Neural cell (in vitro differentiated cells): ENCODE data around the gene PIK3R6. TPM values are rescaled to one million over a fixed set of nuclear protein-coding genes. Genes with fewer than 3 reads are reported as not detected.

Experiments
- H2AFZ ChIP-seq: fragments of 200-600, 300-800 bp; sonication (generic), shearing (Covaris generic); 2 replicates; pipeline ENCODE4 v1.6.0; 2014; ENCODE audit warnings: low read depth, mild to moderate bottlenecking, antibody characterized with exemption, low read length, moderate library complexity
- H3F3A ChIP-seq: fragments of 200-600 bp; shearing (Covaris generic); 2 replicates; pipeline ENCODE4 v1.6.1; 2016; ENCODE audit warnings: mild to moderate bottlenecking, moderate library complexity, mixed read lengths, antibody characterized with exemption, low read length; ENCODE audit not compliant: insufficient read depth, poor library complexity, severe bottlenecking
- H3K27ac ChIP-seq: fragments of 200-600, 300-800 bp; sonication (generic), shearing (Covaris generic); 2 replicates; pipeline ENCODE4 v1.5.1; 2014; ENCODE audit warnings: mild to moderate bottlenecking, low read length, moderate library complexity
- H3K27me3 ChIP-seq: fragments of 300-800, 200-600 bp; sonication (generic), shearing (Covaris generic); 2 replicates; pipeline ENCODE4 v1.6.0; 2014; ENCODE audit warnings: mild to moderate bottlenecking, low read depth, low read length, moderate library complexity; ENCODE audit not compliant: insufficient read depth
- H3K36me3 ChIP-seq: fragments of 300-800, 200-600 bp; sonication (generic), shearing (Covaris generic); 2 replicates; pipeline ENCODE4 v1.5.1; 2014; ENCODE audit warnings: mild to moderate bottlenecking, antibody characterized with exemption, low read length, moderate library complexity; ENCODE audit not compliant: insufficient read depth
- H3K4me2 ChIP-seq: fragments of 300-800, 200-600 bp; sonication (generic), shearing (Covaris generic); 2 replicates; pipeline ENCODE4 v1.6.0; 2014; ENCODE audit warnings: mild to moderate bottlenecking, low read length
- H3K4me3 ChIP-seq: fragments of 300-800, 200-600 bp; sonication (generic), shearing (Covaris generic); 2 replicates; pipeline ENCODE4 v1.5.1; 2014; ENCODE audit warnings: mild to moderate bottlenecking, low read length, moderate library complexity
- H3K79me2 ChIP-seq: fragments of 200-600 bp; shearing (Covaris generic); replicated peaks from 2 replicates; pipeline ENCODE4 v1.6.0; 2014; ENCODE audit warnings: mild to moderate bottlenecking, low read length, moderate library complexity; ENCODE audit not compliant: insufficient read depth
- H3K9ac ChIP-seq: fragments of 300-800, 200-600 bp; sonication (generic), shearing (Covaris generic); 2 replicates; pipeline ENCODE4 v1.6.1; 2016; ENCODE audit warnings: mild to moderate bottlenecking, low read length, mixed read lengths
- H3K9me2 ChIP-seq: fragments of 200-600 bp; shearing (Covaris generic); 2 replicates; pipeline ENCODE4 v1.6.1; 2016; ENCODE audit warnings: mild to moderate bottlenecking, low read length, mixed read lengths; ENCODE audit not compliant: insufficient read depth
- H3K9me3 ChIP-seq: fragments of 200-600, 300-800 bp; sonication (generic), shearing (Covaris generic); 2 replicates; pipeline ENCODE4 v1.6.1; 2016; ENCODE audit warnings: mild to moderate bottlenecking, mixed run types, low read length, moderate library complexity, mixed read lengths
- H4K20me1 ChIP-seq: fragments of 200-600 bp; shearing (Covaris generic); 2 replicates; pipeline ENCODE4 v1.6.1; 2016; ENCODE audit warnings: mild to moderate bottlenecking, mixed run types; ENCODE audit not compliant: insufficient read depth
- EP300 ChIP-seq: fragments of 450-650 bp; conservative IDR thresholded peaks from 2 replicates; pipeline ENCODE4 v1.6.1; 2014; ENCODE audit warnings: antibody characterized with exemption, mild to moderate bottlenecking, moderate library complexity; ENCODE audit not compliant: poor library complexity, severe bottlenecking
- EZH2 ChIP-seq: fragments of 200-600, 300-800 bp; shearing (Covaris generic), sonication (generic); IDR thresholded peaks from 2 replicates; pipeline ENCODE4 v1.6.1; 2014; ENCODE audit warnings: antibody characterized with exemption, low read length, borderline replicate concordance, mild to moderate bottlenecking; ENCODE audit not compliant: insufficient read depth, poor library complexity, severe bottlenecking
- MXI1 ChIP-seq: fragments of 450-650 bp; conservative IDR thresholded peaks from 2 replicates; pipeline ENCODE4 v1.6.1; 2014; ENCODE audit warnings: antibody characterized with exemption, mild to moderate bottlenecking; ENCODE audit not compliant: poor library complexity, severe bottlenecking
- POLR2AphosphoS5 ChIP-seq: IDR thresholded peaks from 2 replicates; pipeline ENCODE4 v1.6.1; 2012
- RAD21 ChIP-seq: fragments of 450-650 bp; conservative IDR thresholded peaks from 2 replicates; pipeline ENCODE4 v1.6.1; 2014; ENCODE audit warnings: antibody characterized with exemption, mild to moderate bottlenecking, moderate library complexity
- SMC3 ChIP-seq: fragments of 450-650 bp; conservative IDR thresholded peaks from 2 replicates; pipeline ENCODE4 v1.6.1; 2014; ENCODE audit warnings: antibody characterized with exemption, mild to moderate bottlenecking, moderate library complexity; ENCODE audit not compliant: poor library complexity
- TAF1 ChIP-seq: IDR thresholded peaks from 2 replicates; pipeline ENCODE4 v1.6.1; 2012; ENCODE audit warnings: low read depth
- polyA plus RNA-seq: library from polyadenylated mRNA; depleted of rRNA; stranded (reverse); fragments of >200 nt; gene quantifications from 2 replicates; pipeline ENCODE4 v1.2.3, GENCODE V29; 2014
- TF ChIP-seq, protein P1 (sequence below): fragments of 450-650 bp; IDR thresholded peaks from 2 replicates; pipeline ENCODE4 v1.5.1; 2014; ENCODE audit warnings: antibody characterized with exemption, mild to moderate bottlenecking, moderate library complexity; ENCODE audit not compliant: poor library complexity, severe bottlenecking
- TF ChIP-seq, protein P2 (sequence below): IDR thresholded peaks from 2 replicates; pipeline ENCODE4 v1.6.1; 2012; ENCODE audit warnings: borderline replicate concordance

PIK3R6 gene
- polyA plus RNA-seq, 1 donor from 2014 or later: not detected

DNA sequence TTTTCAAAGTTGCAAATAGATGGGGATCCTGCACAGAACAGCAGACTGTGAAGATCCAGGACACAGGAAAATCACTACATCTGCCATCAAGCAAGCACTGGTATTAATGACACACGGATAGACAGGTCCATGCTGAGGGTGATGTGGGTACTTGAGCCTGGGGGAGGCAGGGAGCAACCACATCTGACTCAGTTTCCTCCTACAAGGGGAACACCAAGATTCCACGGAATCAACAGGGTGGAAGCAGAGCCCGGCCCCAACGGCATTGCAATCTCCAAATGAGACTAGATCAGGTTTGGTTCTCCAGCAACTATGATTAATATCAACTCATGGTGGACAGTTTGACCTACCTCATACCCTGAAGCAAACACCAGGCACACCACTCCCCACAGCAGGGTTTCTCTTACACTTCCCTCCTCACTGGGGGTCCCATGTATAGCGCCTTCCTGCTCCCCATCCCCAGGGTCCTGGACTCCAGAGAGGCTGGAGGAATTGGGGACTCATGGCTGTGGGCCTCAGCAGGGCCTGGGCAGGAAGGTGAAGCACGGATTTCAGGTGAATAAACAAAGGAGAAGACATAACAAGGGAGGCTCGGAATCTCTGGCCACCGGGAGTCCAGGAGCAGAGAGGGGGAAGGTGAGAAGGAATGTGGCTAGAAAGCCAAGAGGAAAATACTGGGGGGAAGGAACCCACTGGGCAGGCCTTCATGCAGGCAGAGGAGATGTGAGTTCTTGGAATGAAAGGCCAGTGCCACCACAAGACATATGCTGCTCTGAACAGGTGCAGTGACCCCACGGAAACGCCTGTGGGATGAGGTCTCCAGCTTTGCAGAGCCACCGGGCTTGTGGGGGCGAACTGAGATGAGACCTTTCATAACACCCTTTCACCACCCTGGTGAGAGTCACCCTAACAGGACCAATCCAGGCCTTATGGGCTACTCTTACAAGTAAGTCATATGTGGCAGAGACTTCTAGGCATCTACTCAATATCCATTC is 29.5 kb upstream of the PIK3R6 start:
- Histone ChIP-seq H3K4me3 (no peak overlapping the region), H3K27ac (no peak overlapping the region), H3K36me3 (no peaks in the 10 kb centered on the region), H4K20me1 (no peaks in the 10 kb centered on the region), H3F3A (no peaks in the 10 kb centered on the region), H3K9me2 (no peaks in the 10 kb centered on the region), H3K27me3 (no peaks in the 10 kb centered on the region), H3K9me3 (no peaks in the 10 kb centered on the region), H2AFZ (no peak overlapping the region), H3K9ac (no peak overlapping the region), H3K79me2 (no peaks in the 10 kb centered on the region), H3K4me2 (no peak overlapping the region)
- TF ChIP-seq RAD21 (no peak), EZH2 (no peak), MXI1 (no peak), TAF1 (no peak), SMC3 (no peak), POLR2AphosphoS5 (no peak), EP300 (no peak)
- TF ChIP-seq, protein P1, sequence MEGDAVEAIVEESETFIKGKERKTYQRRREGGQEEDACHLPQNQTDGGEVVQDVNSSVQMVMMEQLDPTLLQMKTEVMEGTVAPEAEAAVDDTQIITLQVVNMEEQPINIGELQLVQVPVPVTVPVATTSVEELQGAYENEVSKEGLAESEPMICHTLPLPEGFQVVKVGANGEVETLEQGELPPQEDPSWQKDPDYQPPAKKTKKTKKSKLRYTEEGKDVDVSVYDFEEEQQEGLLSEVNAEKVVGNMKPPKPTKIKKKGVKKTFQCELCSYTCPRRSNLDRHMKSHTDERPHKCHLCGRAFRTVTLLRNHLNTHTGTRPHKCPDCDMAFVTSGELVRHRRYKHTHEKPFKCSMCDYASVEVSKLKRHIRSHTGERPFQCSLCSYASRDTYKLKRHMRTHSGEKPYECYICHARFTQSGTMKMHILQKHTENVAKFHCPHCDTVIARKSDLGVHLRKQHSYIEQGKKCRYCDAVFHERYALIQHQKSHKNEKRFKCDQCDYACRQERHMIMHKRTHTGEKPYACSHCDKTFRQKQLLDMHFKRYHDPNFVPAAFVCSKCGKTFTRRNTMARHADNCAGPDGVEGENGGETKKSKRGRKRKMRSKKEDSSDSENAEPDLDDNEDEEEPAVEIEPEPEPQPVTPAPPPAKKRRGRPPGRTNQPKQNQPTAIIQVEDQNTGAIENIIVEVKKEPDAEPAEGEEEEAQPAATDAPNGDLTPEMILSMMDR: no peak
- TF ChIP-seq, protein P2, sequence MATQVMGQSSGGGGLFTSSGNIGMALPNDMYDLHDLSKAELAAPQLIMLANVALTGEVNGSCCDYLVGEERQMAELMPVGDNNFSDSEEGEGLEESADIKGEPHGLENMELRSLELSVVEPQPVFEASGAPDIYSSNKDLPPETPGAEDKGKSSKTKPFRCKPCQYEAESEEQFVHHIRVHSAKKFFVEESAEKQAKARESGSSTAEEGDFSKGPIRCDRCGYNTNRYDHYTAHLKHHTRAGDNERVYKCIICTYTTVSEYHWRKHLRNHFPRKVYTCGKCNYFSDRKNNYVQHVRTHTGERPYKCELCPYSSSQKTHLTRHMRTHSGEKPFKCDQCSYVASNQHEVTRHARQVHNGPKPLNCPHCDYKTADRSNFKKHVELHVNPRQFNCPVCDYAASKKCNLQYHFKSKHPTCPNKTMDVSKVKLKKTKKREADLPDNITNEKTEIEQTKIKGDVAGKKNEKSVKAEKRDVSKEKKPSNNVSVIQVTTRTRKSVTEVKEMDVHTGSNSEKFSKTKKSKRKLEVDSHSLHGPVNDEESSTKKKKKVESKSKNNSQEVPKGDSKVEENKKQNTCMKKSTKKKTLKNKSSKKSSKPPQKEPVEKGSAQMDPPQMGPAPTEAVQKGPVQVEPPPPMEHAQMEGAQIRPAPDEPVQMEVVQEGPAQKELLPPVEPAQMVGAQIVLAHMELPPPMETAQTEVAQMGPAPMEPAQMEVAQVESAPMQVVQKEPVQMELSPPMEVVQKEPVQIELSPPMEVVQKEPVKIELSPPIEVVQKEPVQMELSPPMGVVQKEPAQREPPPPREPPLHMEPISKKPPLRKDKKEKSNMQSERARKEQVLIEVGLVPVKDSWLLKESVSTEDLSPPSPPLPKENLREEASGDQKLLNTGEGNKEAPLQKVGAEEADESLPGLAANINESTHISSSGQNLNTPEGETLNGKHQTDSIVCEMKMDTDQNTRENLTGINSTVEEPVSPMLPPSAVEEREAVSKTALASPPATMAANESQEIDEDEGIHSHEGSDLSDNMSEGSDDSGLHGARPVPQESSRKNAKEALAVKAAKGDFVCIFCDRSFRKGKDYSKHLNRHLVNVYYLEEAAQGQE: no peak

DNA sequence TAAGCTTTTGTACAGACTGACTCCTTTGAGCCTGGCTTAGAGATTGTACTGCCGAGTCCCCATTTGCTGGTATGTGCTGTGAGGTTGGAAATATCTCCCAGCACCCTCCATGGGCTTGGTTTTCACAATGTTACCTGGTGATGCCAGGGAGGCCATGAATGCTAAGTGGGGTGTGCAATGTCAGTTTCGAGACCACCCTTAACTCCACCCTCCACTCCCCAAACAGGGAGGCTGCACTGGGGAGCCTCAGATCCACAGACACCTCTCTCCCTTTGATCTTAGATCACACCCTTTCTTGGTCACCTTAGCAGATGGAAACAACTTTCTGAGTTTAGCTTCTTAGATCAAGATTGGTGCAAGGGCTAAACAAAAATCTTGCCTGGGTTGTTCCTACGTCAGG is 28.6 kb upstream of the PIK3R6 start:
- Histone ChIP-seq H3K79me2 (no peaks in the 10 kb centered on the region), H3K4me3 (no peak overlapping the region), H4K20me1 (no peaks in the 10 kb centered on the region), H3K9ac (no peak overlapping the region), H3F3A (no peaks in the 10 kb centered on the region), H2AFZ (no peak overlapping the region), H3K9me2 (no peaks in the 10 kb centered on the region), H3K9me3 (no peaks in the 10 kb centered on the region), H3K36me3 (no peaks in the 10 kb centered on the region), H3K4me2 (no peak overlapping the region), H3K27me3 (no peaks in the 10 kb centered on the region), H3K27ac (no peak overlapping the region)
- no peak for TF ChIP-seq RAD21
- no peak for TF ChIP-seq TAF1
- TF ChIP-seq EZH2: no peak
- TF ChIP-seq SMC3: no peak
- TF ChIP-seq POLR2AphosphoS5: no peak
- TF ChIP-seq EP300: no peak
